GM18498 (cell line): ENCODE measurements around the gene RNF167.

Experiments used
- ATAC-seq: cut with Tn5 transposase; IDR thresholded peaks from one replicate; pipeline ENCODE4 v1.9.1; 2021; ENCODE audit warnings: mild to moderate bottlenecking, moderate library complexity; ENCODE audit not compliant: unreplicated experiment

The RNF167 gene

DNA sequence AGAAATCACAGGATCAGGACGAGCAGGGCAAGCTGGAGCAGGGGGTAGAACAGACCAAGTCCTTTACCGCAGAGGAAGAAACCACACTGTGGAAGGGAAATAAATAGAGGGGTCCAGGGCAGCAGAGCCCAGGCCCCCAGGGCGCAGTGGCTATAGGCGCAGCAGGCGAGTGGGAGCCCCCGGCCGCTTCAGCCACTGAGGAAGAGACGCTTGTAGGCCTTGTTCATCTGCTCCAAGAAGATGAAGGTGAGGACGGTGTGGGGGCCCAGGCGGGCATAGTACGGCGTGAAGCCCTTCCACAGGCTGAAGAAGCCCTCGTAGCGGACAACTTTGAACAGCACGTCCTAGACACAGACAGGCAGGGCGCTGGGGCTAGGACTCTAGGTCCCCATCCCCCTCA lies 2.5 kb upstream of the RNF167 start:
- ATAC-seq, result no peak

DNA sequence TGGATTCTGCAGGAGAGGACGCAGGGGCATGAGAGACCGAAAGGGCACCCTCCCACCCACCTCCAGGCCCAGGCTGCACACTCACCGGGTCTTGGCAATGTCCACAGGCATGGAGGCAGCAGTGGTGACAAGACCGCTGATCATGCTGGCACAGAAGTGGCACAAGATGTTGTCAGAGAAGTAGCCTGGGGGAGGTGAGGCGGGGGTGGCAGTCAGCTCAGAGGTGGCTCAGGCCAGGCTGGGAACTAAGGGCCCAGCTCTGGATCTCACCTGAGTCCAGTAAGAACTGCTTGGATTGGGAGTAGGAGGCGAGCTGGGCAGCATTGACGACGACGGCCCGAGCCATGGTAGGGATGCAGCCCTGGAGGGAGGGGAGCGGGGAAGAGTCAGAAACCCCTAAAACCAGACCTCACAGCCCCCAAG lies 2.0 kb upstream of the RNF167 start:
- ATAC-seq, result no peak

DNA sequence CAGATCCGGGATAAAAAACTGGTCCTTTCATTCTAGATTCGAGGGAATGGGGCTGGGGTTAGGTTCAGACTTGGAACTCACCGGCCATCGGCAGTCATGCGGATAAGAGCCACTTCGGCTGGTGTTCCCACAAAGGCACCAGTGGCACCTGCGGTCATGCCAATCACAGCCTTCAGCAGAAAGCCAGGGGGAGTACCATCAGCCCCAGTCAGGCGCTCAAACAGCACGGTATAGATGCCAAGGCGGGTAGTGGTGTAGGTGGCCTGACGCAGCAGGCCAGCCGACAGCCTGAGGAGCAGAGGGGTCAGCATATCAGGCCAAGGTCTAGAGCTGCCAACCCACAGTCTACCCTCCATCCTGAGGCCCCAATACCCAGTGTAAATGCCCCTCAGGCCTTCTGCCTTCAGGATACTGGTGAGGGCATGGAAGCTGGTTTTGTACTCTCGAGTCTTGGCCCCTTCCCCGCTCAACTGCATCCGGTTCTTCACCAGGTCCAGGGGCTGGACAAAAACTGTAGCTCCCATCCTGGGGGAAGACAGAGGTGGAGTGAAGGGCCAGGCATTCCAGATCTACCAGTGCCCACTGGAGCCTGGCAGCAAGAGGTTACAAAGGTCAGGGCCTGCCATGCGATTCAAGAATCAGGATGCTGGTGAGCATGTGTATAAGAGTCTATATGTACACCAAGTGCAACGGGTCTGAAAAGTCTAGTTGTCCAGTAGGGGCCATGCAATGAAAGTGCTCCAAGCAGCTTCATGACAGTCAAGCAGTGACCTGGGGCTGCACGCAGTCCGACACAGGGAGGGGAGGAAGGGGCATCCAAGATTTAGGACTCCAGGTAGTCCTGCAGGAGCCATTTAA lies 1.2 kb upstream of the RNF167 start:
- no peak for ATAC-seq

DNA sequence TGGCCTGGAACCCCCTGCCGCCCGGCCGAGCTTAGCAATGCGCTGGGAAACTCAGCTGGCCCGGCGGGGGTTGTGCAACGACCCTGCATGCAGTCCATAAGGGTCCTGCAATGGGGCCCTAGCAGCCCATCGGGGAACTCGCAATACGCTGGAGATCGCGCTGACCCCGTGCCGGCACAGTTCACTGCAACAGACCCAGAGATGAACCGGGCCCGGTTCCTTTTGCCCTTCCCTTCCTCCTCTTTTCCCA lies 597 bp upstream of the RNF167 start:
- peak; percentile 15 for ATAC-seq

DNA sequence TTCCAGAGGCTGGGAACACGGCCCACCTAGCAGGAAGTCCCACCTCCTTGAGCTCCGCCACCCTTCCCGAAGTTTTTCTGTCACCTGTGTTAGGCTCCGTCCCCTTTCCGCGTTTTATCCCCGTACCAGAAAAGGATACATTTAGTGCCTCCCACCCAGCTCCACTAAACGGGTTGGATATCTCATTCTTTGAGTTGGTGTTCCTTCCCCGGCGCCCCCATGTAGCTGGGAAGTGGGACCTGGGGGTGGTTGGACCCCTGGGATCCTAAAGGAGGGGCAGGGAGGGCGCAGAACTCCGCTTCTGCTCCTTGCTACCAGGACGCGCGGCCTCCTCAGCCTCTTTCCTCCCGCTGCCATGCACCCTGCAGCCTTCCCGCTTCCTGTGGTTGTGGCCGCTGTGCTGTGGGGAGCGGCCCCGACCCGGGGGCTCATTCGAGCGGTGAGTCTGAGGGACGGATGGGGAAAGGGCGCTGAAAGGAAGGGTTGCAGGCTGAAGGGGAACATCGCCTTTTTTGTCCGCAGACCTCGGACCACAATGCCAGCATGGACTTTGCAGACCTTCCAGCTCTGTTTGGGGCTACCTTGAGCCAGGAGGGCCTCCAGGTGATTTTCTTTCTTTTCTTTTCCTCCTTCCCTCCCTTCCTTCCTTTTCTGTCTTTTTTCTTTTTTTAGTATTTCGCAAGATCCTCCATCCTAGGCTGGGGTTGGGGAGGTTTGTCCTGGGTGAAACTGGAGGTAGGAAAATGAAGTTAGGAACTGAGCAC lies 669 bp downstream of the RNF167 start:
- no peak for ATAC-seq

DNA sequence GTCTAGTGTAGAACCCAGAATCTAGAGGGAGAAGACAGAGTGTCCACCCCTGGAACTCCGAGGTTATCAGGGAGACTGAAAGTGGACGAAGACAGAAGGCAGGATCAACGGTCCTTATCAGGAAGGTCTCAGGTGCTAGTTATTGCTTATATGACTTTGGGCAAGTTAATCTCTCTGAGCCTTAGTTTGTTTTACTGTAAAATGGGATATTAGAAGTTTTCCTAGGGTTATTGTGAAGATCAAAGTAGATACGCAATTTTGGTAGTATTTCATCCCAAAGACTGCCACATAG lies 1.2 kb downstream of the RNF167 start:
- ATAC-seq, result no peak

DNA sequence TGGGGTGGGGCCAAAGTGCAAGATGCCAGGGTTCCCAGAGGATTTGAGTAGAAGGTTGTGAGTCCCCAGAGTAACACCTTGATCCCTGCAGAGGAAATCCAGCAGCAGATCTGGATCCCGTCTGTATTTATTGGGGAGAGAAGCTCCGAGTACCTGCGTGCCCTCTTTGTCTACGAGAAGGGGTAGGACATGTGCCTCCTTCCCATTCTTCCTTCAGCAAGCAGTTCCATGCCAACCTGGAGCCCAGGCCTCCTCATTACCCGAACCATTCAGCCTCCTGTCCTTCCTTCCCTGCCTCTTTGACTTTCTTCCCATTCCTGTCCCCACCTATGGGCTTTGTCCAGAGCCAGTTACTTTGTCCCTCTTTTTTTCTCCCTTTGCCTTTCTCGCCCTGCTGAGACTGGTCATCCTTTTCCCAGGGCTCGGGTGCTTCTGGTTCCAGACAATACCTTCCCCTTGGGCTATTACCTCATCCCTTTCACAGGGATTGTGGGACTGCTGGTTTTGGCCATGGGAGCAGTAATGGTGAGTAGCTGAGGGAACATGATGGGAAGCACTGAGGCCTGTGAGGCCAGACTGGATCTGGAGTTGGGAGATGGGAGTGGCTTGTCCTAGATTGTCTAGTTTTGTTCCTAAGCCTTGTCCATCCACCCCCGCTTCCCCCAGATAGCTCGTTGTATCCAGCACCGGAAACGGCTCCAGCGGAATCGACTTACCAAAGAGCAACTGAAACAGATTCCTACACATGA lies 2.9 kb downstream of the RNF167 start:
- ATAC-seq, result no peak

DNA sequence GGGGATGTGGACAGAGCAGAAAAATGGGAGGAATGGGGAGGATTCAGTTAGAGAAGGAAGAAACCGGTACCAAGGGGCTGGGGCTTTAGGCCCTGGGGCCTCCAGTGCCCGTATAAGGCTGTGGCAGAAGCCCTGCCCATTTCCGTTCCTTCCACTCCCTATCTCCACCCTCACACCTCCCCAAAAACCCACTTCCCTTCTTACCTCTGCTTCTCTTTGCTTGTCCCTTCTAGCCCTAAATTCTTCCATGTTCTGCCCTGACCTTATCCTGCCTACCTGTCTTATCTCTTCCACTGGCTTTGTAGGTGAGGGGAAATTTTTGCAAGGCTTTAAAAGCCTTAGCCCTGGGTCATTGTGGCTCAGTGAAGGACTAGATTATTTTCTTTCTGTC lies 4.1 kb downstream of the RNF167 start:
- no peak for ATAC-seq

DNA sequence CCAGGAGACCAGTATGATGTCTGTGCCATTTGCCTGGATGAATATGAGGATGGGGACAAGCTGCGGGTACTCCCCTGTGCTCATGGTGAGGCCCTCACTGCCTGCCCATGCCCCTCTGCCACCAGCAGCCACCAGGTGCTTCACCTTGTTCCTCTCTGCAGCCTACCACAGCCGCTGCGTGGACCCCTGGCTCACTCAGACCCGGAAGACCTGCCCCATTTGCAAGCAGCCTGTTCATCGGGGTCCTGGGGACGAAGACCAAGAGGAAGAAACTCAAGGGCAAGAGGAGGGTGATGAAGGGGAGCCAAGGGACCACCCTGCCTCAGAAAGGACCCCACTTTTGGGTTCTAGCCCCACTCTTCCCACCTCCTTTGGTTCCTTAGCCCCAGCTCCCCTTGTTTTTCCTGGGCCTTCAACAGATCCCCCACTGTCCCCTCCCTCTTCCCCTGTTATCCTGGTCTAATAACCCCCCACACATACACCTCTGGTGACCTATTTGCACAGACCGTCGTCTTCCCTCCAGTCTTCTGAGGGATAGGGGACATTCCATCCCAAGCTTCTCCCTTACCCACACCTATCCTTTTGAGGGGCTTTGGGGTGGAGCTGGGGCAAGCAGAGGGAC lies 4.6 kb downstream of the RNF167 start:
- no peak for ATAC-seq

DNA sequence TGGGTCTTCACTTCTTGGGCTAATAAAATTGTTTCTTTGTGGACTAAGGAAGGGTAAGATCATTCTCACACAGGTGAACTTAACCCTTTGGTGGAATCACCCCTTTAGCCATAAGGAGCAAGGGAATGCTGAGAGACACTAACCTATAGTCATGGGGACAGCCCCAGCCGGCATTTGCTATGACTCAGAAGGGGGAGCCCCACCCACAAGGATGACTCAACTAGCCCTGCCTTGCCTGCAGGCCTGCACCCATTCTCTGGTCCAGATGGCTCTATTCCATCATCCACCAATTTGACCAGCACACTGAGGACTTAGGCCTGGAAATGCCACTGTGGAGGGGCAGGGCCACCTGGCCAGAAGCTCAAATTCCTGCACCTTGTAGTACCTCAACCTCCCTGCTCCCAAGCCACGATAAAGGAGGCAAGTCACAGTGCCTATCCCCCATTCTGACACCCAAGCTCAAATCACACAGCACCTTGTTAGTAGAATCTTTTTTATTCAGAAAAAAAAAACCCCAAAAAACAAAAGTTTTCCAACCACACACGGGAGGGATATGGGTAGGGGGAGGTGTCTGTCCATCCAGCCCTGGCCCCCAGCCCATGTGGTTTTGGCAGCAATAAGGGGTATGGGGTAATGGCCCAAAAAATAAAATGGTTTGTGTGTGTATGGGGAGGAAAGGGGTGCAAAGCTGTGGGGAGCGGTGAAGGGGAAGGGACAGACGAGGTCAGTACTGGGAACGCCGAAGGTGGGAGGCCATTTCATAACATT lies 5.3 kb downstream of the RNF167 start:
- no peak for ATAC-seq

DNA sequence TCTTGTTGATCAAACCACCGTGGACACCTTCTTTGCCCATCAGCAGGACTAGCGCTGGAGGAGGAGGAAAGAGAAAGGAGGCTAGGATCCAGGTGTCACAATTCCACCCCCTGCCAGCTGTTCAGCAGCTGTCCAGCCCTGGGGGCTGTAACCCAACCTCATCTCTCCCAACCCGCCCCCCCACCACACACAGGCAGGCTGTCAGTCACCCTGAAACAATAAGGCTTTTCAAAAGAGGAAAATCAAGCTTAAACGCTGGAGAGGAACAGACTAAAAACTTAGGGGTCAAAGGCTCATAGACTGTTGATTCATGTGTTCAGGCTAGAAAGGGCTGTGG lies 5.8 kb downstream of the RNF167 start:
- ATAC-seq, result no peak

DNA sequence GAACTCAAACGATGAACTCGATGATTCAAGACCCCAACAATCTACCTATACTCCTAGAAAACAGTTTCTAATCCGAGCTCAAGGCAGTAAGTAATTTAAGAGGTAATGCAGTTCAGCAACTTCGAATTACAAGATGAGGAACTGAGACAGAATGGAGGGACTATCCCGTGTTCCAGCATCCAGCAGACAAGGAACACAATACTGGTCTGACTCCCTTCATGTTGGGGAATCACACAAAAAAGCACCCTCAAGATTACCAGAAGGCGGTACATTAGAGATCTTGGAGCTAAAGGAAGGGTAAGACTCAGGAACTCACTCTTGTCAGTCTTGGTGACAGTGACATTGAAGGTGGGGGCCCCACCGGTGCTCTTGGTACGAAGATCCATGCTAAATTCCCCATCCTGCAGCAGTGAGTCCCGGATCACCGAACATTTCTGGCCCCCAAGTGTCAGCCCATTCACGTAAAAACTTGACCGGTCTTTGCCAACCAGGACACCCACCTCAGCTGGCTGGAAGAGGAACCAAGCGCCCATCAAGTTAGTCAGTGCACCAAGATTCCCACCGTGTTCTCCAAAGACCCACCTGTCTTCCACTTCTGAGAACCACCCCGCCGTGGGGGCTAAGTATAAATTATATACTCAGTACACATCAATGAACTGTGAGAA lies 6.4 kb downstream of the RNF167 start:
- ATAC-seq, result no peak

DNA sequence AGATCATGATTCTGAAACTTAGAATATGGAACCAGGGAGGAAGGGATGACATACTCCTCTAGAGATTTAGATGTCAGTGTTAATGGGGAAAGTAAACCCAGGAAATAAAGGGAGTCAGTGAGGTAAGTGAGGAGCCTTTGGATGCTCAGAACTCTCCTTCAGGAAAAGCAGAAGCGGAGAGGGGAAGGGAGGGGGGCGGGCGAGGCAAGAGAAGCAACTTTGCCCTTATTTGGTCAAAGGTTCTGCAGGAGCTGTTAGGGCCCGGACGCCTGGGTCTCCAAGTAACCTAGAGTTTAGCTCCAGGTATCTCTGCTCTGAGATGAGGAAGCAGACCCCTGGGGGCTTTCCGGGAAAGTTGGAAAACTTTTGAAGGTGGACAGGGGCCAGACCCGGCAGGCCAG lies 6.9 kb downstream of the RNF167 start:
- no peak for ATAC-seq

DNA sequence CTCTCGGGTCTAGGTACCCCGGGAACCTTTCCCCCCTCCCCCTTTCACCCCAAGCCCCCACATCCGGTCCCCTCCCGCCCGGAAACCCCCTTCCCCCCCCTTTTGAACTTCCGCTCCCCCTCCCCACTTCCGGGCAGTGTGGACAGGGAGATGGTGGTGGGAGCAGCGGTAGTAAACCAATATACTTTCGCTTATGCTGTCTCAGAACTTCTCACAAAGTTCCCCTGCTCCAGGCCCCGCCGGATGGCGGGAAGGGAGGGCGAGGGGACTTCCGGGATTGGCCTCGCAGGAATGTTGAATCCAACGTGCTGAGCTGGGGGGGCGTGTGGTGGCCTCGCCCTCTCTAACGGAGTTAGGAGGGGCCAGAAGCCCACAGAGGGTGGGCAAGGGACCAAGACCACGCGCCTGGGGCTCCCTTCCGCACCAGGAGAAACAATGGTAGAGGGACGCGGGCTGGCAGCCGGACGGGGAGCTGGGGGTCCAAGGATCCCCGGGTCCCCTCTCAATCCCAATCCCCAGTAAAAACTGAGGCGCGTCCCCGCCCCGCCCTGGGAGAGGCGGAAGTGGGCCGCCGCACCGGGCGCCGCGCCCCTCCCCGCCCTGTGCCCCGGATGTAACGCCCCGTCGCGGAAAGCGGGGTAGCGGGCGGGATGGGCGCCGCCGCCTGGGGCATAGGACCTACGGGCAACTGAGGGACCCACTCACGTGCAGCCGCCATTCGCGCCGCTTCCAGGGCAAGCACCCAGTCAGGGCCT lies 7.5 kb downstream of the RNF167 start:
- no peak for ATAC-seq

DNA sequence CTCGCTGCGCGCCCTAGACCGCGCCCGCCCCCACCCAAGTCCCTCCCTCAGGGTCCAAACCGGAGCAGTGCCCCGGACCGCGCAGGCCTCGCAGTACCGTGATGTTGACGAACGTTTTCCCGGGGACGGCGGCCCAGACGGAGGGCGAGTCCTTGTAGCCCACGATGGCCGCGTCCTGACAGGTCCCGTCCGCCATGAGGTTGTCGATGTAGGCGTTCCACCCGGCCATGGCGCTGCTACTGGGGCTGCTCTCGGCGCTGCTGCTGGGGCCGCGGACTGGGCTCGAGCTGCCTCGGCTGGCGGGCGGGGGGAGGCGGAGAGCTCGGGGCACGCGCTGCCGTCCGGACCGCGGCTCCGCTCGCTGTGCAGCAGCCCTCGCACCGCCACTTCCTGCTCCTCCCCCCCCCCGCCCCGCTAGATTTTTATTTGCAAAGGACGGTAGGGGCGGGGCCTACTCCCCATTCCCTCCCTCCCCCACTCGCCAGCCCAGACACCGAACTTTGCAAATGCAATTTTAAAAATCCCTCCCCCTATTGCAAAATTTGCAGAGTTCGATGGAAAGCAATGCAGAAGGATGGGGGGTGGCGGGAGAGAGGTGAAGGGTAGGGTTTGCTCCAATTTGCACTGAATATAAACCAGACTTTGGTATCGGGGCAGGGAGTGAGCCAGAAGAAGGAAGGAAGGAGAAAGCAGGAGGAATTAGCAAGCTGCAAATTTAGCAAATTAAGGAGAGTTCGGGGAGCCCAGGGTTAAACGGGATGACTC lies 8.3 kb downstream of the RNF167 start, which contains the start of gene PFN1:
TSS of gene PFN1 (minus strand) at position 365 of the 765 bp plus-strand sequence. CDS start at position 229, 136 bp downstream.
- peak; percentile 20 for ATAC-seq

DNA sequence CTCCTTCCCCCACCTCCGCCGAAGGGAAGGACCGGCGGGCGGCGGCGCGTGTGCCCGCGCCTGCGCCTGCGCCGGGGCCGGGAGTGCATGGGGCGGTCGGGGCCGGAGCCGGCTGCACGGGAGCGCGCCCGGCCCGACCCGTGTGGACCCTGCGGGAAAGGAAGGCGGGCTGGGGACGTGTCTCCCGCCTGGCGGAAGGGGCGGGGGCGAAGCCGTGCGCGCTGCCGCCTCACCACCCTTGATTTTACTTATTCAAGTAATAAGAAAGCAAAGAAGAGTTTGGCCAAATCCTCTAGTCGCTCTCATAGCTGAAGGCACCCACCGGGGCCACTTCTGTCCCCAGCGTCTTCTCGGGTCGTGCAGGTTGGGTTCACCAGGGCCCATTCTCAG lies 8.9 kb downstream of the RNF167 start:
- peak; percentile 37 for ATAC-seq

DNA sequence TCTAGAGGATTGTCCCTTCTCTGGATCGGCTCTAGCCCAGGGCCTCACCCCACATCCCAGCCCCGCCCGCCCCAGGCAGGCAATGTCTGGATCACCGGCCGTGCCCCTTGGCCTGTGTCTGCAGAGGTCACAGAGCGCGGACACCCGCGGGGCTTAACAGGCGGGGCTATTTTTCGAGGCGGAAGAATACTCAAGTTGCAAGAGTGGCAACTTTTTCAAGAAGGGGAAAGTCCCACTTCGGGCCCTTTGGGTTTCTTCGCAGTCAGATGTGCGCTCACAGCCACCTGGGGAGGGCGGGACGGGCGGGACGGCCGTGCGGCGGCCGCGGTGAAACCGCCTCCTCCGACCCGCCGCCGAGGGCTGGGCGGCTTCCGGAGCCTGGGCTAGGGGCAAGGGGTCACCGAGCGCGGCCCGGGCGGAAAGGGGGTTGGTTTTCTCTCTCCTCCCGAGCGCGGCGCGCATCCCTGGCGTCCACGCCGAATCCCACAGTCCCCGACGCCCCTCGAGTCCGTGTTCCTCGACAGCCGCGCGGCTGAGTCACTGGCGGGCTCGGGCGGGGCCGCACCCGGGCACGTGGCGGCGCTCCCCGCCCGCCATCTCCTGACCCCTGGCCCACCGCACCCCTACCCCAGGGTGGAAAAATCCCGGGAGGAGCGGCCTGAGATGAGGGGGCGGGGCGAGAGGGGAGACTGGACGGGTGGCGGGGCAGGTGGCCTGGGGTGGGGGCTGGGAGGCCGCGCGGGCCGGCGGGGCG lies 9.4 kb downstream of the RNF167 start:
- ATAC-seq, result peak; percentile 36

DNA sequence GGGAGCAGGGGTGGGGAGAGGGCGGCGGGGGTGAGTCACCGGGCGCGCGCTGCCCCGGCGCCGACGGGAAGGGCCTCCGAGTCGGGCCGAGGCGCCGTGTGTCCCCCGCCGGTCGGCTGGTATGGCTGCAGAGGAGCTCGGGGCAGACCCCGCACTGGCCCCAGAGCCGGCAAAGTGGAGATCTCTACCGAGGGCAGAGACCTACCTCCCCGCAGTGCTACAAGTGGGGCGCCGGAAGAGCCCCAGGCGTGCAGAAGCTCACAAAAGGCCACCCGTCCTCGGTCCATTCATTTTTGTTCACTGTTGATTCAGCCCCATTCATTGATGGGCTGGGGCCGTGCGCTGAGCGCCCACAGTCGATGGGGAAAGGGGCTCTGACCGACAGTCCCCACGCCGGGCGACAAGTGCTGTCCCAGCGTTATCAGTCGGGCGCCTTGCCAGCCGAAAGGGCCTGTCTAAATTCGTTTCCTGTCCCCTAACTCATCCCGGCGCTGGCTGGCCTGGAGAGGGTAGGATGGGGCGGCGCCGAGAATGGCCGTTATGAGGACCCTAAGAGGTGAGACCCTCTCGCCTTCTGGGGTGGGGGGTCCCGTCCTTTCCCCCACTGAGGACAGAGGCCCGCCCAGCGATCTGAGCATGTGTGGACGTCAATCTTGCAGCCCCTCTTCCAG lies 10.1 kb downstream of the RNF167 start:
- ATAC-seq, result peak; percentile 3
